OCI-LY1 (cell line): Measurements from ENCODE around the gene TNFRSF18.

Experiments used
- H2AFZ ChIP-seq: fragments of 200-600 bp; sonication (generic), shearing (Covaris generic); 2 replicates; pipeline ENCODE4 v1.6.0; 2014; ENCODE audit warnings: antibody characterized with exemption, mild to moderate bottlenecking, low read length
- H3F3A ChIP-seq: fragments of 200-600 bp; sonication (generic), shearing (Covaris generic); 2 replicates; pipeline ENCODE4 v1.6.0; 2014; ENCODE audit warnings: mild to moderate bottlenecking, antibody characterized with exemption, low read length, moderate library complexity; ENCODE audit not compliant: insufficient read depth
- H3K27ac ChIP-seq: fragments of 200-600 bp; sonication (generic); 2 replicates; pipeline ENCODE4 v1.5.1; 2014; ENCODE audit warnings: low read length, mixed run types, mild to moderate bottlenecking, low read depth; ENCODE audit not compliant: poor library complexity, severe bottlenecking
- H3K27me3 ChIP-seq: fragments of 200-600 bp; sonication (generic); 2 replicates; pipeline ENCODE4 v1.6.0; 2014; ENCODE audit warnings: antibody characterized with exemption, mild to moderate bottlenecking, low read length, moderate library complexity; ENCODE audit not compliant: insufficient read depth
- H3K36me3 ChIP-seq: fragments of 200-600 bp; sonication (generic); 2 replicates; pipeline ENCODE4 v1.6.1; 2014; ENCODE audit warnings: mild to moderate bottlenecking, antibody characterized with exemption, low read length, moderate library complexity, mixed read lengths; ENCODE audit not compliant: insufficient read depth
- H3K4me1 ChIP-seq: fragments of 200-600 bp; sonication (generic); 2 replicates; pipeline ENCODE4 v1.5.1; 2014; ENCODE audit warnings: mild to moderate bottlenecking, low read length, moderate library complexity; ENCODE audit not compliant: insufficient read depth, severe bottlenecking
- H3K4me2 ChIP-seq: fragments of 200-600 bp; sonication (generic), shearing (Covaris generic); 2 replicates; pipeline ENCODE4 v1.6.1; 2014; ENCODE audit warnings: low read length
- H3K4me3 ChIP-seq: fragments of 200-600 bp; sonication (generic); 2 replicates; pipeline ENCODE4 v1.5.1; 2014; ENCODE audit warnings: low read length, low read depth, mild to moderate bottlenecking, mixed read lengths; ENCODE audit not compliant: poor library complexity, severe bottlenecking
- H3K79me2 ChIP-seq: fragments of 200-600 bp; shearing (Covaris generic); 2 replicates; pipeline ENCODE4 v1.6.1; 2016; ENCODE audit warnings: mixed run types, low read length, mixed read lengths; ENCODE audit not compliant: insufficient read depth
- H3K9ac ChIP-seq: fragments of 200-600 bp; sonication (generic), shearing (Covaris generic); 2 replicates; pipeline ENCODE4 v1.6.1; 2014; ENCODE audit warnings: mild to moderate bottlenecking, low read length, mixed read lengths
- H3K9me2 ChIP-seq: fragments of 200-600 bp; sonication (generic), shearing (Covaris generic); 2 replicates; pipeline ENCODE4 v1.6.1; 2014; ENCODE audit warnings: low read depth, mild to moderate bottlenecking, low read length, mixed read lengths
- H3K9me3 ChIP-seq: fragments of 200-600 bp; shearing (Covaris generic); 2 replicates; pipeline ENCODE4 v1.6.1; 2014; ENCODE audit warnings: low read length, mixed read lengths
- H4K20me1 ChIP-seq: fragments of 200-600 bp; sonication (generic), shearing (Covaris generic); 2 replicates; pipeline ENCODE4 v1.6.0; 2016; ENCODE audit warnings: mild to moderate bottlenecking, low read length; ENCODE audit not compliant: insufficient read depth
- EZH2 ChIP-seq: fragments of 200-600 bp; sonication (generic), shearing (Covaris generic); IDR thresholded peaks from 2 replicates; pipeline ENCODE4 v1.8.0; 2017; ENCODE audit warnings: borderline replicate concordance, mixed run types, mild to moderate bottlenecking, antibody characterized with exemption, low read length, moderate library complexity, mixed read lengths
- TF ChIP-seq, protein P1 (sequence below): fragments of 200-600 bp; sonication (generic), shearing (Covaris generic); IDR thresholded peaks from 2 replicates; pipeline ENCODE4 v1.5.1; 2017; ENCODE audit warnings: mild to moderate bottlenecking, antibody characterized with exemption, low read length, moderate library complexity, mixed read lengths

Gene TNFRSF18

DNA sequence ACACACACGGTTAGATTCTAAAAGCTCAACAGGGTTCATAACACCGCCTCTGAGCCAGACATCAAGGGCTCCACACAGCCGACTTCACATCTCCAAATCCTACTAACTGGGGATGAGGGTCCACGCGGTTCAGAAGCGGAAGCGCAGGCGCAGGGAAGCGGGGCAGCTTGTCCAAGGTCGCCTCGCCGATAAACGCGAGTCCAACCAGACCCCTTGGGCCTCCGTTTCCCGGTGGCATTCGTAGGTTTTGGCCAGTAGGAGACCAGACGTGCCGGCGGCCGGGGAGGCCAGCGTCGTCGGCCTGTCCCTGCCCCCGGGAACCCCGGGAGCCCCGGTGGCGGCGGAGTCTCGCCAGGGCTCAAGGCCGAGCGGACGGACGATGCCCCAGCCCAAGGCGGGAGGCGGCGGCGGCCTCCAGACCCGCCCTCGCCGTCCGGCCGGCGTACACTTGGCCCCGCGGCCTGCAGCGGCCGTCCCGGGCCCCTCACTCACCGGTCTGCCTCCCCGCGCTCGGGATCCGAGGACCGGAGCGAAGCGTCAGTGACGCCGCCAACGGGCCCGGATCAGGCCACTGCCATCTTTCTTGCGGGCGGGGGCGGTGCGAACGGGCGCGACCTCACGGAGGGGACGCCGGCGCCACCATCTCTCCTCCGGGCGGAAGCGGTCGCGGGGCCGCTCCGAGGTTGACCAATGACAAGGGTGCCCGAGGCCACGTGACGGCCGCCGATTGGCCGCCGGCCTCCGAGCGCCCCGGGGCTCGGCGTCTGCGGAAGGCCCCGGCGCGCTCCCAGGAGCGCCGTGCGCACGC lies 25.2 kb upstream of the TNFRSF18 start, which contains the start of gene SDF4:
SDF4 (minus strand) TSS at position 602 of the 808 bp plus-strand sequence. CDS start 3,229 bp downstream, outside the sequence.
- Histone ChIP-seq H3K27me3 (0 out of 2 replicates have a peak, but pooled peaks cover 4% of the 10 kb centered on the region), H3K9ac (peak within 1 kb of the TSS; percentile 89), H3K79me2 (peaks cover 19% of the 10 kb centered on the region), H3K4me1 (peaks cover 40% of the 10 kb centered on the region), H3K9me3 (no peaks in the 10 kb centered on the region), H3K9me2 (no peaks in the 10 kb centered on the region), H4K20me1 (no peaks in the 10 kb centered on the region), H3K36me3 (peaks cover 42% of the 10 kb centered on the region), H2AFZ (no peak within 1 kb of the TSS), H3K4me3 (peak within 1 kb of the TSS; percentile 94), H3K27ac (peak within 1 kb of the TSS; percentile 51), H3K4me2 (peak within 1 kb of the TSS; percentile 78), H3F3A (no peaks in the 10 kb centered on the region)
- TF ChIP-seq, protein P1, sequence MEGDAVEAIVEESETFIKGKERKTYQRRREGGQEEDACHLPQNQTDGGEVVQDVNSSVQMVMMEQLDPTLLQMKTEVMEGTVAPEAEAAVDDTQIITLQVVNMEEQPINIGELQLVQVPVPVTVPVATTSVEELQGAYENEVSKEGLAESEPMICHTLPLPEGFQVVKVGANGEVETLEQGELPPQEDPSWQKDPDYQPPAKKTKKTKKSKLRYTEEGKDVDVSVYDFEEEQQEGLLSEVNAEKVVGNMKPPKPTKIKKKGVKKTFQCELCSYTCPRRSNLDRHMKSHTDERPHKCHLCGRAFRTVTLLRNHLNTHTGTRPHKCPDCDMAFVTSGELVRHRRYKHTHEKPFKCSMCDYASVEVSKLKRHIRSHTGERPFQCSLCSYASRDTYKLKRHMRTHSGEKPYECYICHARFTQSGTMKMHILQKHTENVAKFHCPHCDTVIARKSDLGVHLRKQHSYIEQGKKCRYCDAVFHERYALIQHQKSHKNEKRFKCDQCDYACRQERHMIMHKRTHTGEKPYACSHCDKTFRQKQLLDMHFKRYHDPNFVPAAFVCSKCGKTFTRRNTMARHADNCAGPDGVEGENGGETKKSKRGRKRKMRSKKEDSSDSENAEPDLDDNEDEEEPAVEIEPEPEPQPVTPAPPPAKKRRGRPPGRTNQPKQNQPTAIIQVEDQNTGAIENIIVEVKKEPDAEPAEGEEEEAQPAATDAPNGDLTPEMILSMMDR = no peak
- no peak for TF ChIP-seq EZH2

DNA sequence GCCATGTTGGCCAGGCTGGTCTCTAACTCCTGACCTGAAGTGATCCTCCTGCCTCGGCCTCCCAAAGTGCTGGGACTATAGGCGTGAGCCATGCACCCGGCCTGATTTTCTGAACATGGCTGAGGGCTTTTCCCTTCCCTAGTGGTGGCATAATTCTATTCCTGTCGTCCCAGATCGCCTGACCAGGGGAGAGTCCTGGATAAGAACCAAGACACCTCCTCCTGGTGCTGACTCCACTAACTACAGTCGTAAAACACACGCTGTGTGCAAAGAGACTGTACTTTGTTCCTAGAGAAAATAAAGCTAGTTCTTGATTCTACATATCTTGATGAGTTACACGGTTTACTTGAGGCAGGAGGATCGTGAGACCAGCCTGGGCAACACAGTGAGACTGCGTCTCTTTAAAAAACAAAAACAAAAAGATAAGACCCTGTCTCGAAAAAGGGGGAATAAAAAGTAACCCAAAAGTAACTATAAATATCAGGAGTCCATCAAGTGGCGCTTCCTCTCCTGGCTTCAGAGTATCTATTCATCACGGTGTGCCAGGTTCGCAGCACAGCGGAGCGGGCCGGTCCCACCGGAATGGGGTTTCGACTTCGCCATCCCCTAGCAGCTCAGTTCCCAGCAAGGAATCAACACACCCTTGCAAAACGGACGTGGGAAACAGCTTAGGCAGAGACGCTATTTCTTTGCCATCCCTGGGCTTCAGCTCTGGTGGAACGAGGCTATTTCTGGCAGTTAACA lies 24.4 kb upstream of the TNFRSF18 start:
- H3K9me2 ChIP-seq = no peaks in the 10 kb centered on the region
- H3K9me3 ChIP-seq = no peaks in the 10 kb centered on the region
- H3K4me1 ChIP-seq = peaks cover 40% of the 10 kb centered on the region
- H3K9ac ChIP-seq = peak overlapping the region; percentile 89
- no peaks in the 10 kb centered on the region for H3F3A ChIP-seq
- no peak overlapping the region for H2AFZ ChIP-seq
- no peak for TF ChIP-seq EZH2
- TF ChIP-seq, protein P1 = 0 out of 2 replicates have a peak, but pooled peaks have one; percentile 13
- H4K20me1 ChIP-seq = no peaks in the 10 kb centered on the region
- peaks cover 50% of the 10 kb centered on the region for H3K36me3 ChIP-seq
- H3K4me2 ChIP-seq = peak overlapping the region; percentile 78
- H3K27me3 ChIP-seq = 0 out of 2 replicates have a peak, but pooled peaks cover 4% of the 10 kb centered on the region
- peak overlapping the region; percentile 94 for H3K4me3 ChIP-seq
- peak overlapping the region; percentile 51 for H3K27ac ChIP-seq
- peaks cover 19% of the 10 kb centered on the region for H3K79me2 ChIP-seq

DNA sequence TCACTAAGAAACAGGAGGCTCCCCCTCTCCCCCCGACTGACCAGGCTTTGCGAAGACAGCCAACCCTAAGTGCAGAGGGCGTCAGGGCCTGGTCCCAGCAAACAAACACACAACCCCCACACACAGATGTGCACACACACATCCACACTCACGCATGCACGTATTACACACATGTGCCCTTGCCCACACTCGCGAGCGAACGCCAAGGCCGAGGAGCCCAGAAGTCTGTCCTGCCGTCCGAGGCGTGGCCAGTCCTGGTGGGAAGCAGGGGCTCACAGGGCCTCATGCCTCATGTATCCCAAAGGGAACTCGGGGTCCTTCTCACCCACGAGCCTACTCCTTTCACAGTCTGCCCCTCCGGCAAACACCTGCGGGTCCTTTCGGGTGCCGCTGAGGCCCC lies 23.4 kb upstream of the TNFRSF18 start:
- peak overlapping the region; percentile 37 for H3K27ac ChIP-seq
- no peaks in the 10 kb centered on the region for H4K20me1 ChIP-seq
- peak overlapping the region; percentile 94 for H3K4me3 ChIP-seq
- TF ChIP-seq EZH2 = no peak
- TF ChIP-seq, protein P1 = no peak
- 0 out of 2 replicates have a peak, but pooled peaks cover 4% of the 10 kb centered on the region for H3K27me3 ChIP-seq
- peak overlapping the region; percentile 89 for H3K9ac ChIP-seq
- H3K4me2 ChIP-seq = peak overlapping the region; percentile 78
- H3K9me2 ChIP-seq = no peaks in the 10 kb centered on the region
- H3K4me1 ChIP-seq = peaks cover 40% of the 10 kb centered on the region
- no peaks in the 10 kb centered on the region for H3K9me3 ChIP-seq
- no peak overlapping the region for H2AFZ ChIP-seq
- no peaks in the 10 kb centered on the region for H3F3A ChIP-seq
- peaks cover 19% of the 10 kb centered on the region for H3K79me2 ChIP-seq
- peaks cover 56% of the 10 kb centered on the region for H3K36me3 ChIP-seq
